ENCODE results near the gene KLKB1. TPM values are rescaled to one million over a fixed set of nuclear protein-coding genes. Genes with fewer than 3 reads are reported as not detected.
A peak's percentile ranks its signal among the peaks of the same experiment; 100 is the strongest.

KLKB1 gene
- total RNA-seq, 2 experiments from 2014 or later, result not detected

DNA sequence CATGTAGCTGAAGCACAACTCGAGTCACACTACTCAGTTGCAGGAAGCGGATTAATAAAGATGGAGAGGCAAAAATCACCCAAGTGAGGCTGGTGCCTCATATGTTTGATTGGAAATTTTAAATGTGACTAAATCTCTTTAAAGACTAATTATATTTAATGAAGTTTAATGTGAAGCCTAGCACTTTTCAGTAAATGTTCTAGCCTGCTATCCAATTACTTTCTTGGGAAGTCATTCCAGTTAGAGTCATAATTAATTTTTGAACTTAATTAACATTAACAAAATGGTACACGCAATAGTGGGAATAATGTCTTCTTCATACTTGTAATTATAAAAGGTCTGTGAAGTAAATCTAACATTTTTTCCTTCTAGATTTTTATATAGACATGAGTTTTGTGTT is 59.3 kb downstream of the KLKB1 start:
- ChIA-PET POLR2A (no interaction called here), CTCF (no interaction called here)
- Mint-ChIP-seq H3K4me3 (no peak overlapping the region), H3K4me1 (ENCODE audit: low read depth) (no peaks in the 10 kb centered on the region), H3K27ac (no peak overlapping the region), H3K36me3 (ENCODE audit: low read depth) (no peaks in the 10 kb centered on the region), H3K27me3 (peaks cover 2% of the 10 kb centered on the region), H3K9me3 (no peaks in the 10 kb centered on the region)
- DNase-seq, result no peak
- ATAC-seq, result no peak
- intact Hi-C loops (cut with micrococcal nuclease), result no loop called here
- TF ChIP-seq, protein P1, sequence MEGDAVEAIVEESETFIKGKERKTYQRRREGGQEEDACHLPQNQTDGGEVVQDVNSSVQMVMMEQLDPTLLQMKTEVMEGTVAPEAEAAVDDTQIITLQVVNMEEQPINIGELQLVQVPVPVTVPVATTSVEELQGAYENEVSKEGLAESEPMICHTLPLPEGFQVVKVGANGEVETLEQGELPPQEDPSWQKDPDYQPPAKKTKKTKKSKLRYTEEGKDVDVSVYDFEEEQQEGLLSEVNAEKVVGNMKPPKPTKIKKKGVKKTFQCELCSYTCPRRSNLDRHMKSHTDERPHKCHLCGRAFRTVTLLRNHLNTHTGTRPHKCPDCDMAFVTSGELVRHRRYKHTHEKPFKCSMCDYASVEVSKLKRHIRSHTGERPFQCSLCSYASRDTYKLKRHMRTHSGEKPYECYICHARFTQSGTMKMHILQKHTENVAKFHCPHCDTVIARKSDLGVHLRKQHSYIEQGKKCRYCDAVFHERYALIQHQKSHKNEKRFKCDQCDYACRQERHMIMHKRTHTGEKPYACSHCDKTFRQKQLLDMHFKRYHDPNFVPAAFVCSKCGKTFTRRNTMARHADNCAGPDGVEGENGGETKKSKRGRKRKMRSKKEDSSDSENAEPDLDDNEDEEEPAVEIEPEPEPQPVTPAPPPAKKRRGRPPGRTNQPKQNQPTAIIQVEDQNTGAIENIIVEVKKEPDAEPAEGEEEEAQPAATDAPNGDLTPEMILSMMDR (IDR thresholded peaks at IDR 0.05), result no peak

DNA sequence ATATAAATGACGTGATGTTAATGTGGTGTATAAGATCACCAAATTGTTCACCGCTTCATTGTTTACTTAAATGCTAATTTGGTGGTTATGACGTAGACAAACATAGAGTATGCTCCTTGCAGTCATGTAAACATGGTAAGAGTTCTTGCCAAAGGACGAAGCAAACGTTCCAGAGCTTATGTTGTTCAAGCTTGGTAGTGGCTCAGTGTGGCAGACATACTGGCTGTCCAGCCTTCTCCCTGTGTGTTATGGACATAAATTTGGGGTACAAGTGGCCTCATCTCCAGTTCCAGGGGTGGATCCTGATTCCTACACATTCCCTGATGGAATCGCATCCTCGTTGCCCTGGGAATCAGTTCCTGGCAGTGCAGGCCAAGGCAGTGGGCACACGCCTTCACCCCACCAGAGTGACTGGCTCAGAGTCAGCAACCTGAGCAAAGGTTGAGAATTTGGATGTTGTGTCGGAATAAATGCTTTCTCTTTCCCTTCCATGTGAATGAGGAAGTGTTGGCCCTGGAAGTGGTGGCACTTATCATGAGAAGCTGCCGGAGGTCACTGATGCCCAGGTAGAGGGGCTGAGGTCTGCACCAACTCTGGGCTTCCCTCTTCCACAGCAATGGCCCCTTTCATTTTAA is 64.1 kb downstream of the KLKB1 start:
- TF ChIP-seq, protein P1 (IDR thresholded peaks at IDR 0.05), result no peak
- intact Hi-C loops (cut with micrococcal nuclease), result no loop called here
- Mint-ChIP-seq H3K36me3 (ENCODE audit: low read depth) (no peaks in the 10 kb centered on the region), H3K9me3 (no peaks in the 10 kb centered on the region), H3K27me3 (peaks cover 5% of the 10 kb centered on the region), H3K27ac (no peak overlapping the region), H3K4me3 (no peak overlapping the region), H3K4me1 (ENCODE audit: low read depth) (no peaks in the 10 kb centered on the region)
- ChIA-PET POLR2A (no interaction called here), CTCF (no interaction called here)
- no peak for ATAC-seq
- DNase-seq, result no peak

DNA sequence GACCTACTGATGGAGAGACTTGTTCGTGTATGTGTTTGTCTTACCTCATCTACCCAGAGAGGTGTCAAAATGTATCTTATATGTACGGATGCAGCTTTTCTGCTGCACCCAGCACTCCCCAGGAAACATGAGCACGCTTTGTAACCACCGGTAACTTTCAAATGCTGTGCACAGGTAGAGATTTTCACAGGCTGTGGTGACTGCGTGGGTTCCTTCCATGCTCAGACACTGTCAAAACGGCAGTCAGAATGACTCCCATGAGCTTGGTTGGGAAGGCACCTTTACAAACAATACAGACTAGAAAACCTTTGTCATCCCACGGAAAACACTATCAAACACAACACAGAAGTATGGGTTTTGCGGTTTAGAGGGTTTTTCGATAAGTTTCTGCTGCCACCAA is 66.9 kb downstream of the KLKB1 start:
- POLR2A ChIA-PET, result no interaction called here
- Mint-ChIP-seq H3K27ac (no peak overlapping the region), H3K4me1 (ENCODE audit: low read depth) (peaks cover 4% of the 10 kb centered on the region), H3K4me3 (no peak overlapping the region), H3K27me3 (peaks cover 13% of the 10 kb centered on the region), H3K9me3 (no peaks in the 10 kb centered on the region), H3K36me3 (ENCODE audit: low read depth) (no peaks in the 10 kb centered on the region)
- TF ChIP-seq, protein P1 (IDR thresholded peaks at IDR 0.05), result no peak
- DNase-seq (no peak), ATAC-seq (no peak)
- CTCF ChIA-PET, result no interaction called here
- intact Hi-C loops (cut with micrococcal nuclease), result no loop called here

DNA sequence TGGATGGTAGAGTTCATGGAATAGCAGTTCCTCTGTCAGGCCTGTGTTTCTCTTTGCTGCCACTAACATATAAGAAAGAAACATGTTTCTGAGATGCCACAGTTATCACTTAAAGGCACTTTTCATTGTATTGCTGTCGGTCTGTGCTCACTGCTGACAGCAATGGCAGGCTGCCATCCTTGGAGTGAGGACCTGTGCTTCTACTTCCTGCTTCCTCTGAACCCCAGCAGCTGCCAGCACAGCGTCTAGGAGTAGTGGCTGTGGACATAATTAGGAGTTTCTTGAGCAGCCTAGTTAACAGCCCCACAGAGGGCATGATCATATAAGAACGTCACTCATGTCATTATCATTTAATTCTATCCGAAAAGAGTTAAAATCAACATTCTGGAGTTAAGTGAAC is 69.2 kb downstream of the KLKB1 start:
- H3K4me3 Mint-ChIP-seq, result no peak overlapping the region

DNA sequence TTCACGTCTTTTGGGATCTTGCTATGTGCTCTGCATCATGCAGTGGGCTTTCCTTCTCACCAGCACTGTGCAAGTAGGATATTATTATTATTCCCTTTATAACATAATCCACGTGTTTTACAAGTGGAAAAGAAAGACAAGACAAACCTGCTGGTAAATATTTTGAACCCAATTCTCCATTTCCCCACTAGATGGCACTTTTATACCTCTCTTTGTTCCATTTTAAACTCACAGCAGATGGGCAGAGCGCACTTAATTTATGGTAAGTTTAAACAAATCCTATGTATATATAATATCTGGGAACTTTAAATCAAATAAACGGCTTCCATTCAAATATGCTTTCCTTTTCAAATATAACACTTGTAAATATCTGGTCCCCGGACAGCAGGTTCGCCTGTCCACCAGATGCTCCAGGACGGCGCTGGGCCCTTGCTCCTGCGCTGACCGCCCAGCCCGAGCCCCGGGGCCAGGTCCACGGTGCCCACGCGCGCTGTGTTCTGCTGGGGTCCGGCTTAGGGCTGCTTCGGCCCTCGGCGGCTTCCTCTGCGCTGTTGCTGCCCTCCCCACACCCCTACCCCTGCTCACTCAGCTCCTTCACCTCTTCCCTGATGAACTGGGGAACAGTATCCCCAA is 69.8 kb downstream of the KLKB1 start:
- H3K27me3 Mint-ChIP-seq, result peaks cover 18% of the 10 kb centered on the region
- DNase-seq, result no peak
- POLR2A ChIA-PET, result no interaction called here
- H3K4me3 Mint-ChIP-seq, result no peak overlapping the region
- no peaks in the 10 kb centered on the region for H3K9me3 Mint-ChIP-seq
- CTCF ChIA-PET, result interaction anchor here (5.6 kb wide), 1 partner anchor 290 kb away, joined by 38 read pairs; no protein-coding TSS in a partner anchor
- H3K27ac Mint-ChIP-seq, result no peak overlapping the region
- H3K4me1 Mint-ChIP-seq (ENCODE audit: low read depth), result peaks cover 4% of the 10 kb centered on the region
- intact Hi-C loops (cut with micrococcal nuclease), result loop anchor here (2.0 kb wide), 1 partner anchor 290 kb away; no protein-coding TSS in a partner anchor
- ATAC-seq, result no peak
- no peaks in the 10 kb centered on the region for H3K36me3 Mint-ChIP-seq (ENCODE audit: low read depth)
- TF ChIP-seq, protein P1 (IDR thresholded peaks at IDR 0.05), result peak; percentile 69

More for the DNA sequence above, 69.2 kb downstream of the KLKB1 start:
- H3K4me1 Mint-ChIP-seq (ENCODE audit: low read depth), result peaks cover 4% of the 10 kb centered on the region
- intact Hi-C loops (cut with micrococcal nuclease), result loop anchor here (2.0 kb wide), 1 partner anchor 290 kb away; no protein-coding TSS in a partner anchor
- DNase-seq (no peak), ATAC-seq (no peak)
- ChIA-PET POLR2A (no interaction called here), CTCF (interaction anchor here (5.6 kb wide), 1 partner anchor 291 kb away, joined by 38 read pairs; no protein-coding TSS in a partner anchor)
- TF ChIP-seq, protein P1 (IDR thresholded peaks at IDR 0.05), result no peak
- H3K36me3 Mint-ChIP-seq (ENCODE audit: low read depth), result no peaks in the 10 kb centered on the region
- peaks cover 18% of the 10 kb centered on the region for H3K27me3 Mint-ChIP-seq
- no peak overlapping the region for H3K27ac Mint-ChIP-seq
- H3K9me3 Mint-ChIP-seq, result no peaks in the 10 kb centered on the region

Measured in activated CD8-positive, alpha-beta T cell treated with anti-CD3 and anti-CD28 coated beads for 36 hours (primary cell).